Bronchial epithelial cell (primary cell): ENCODE results near the gene CDH12. TPM values are rescaled to one million over a fixed set of nuclear protein-coding genes. Genes with fewer than 3 reads are reported as not detected.

Experiments used
- DNase-seq: peaks from one replicate; pipeline ENCODE4 v3.0.0-alpha.2; 2010; ENCODE audit warnings: low read depth
- FAIRE-seq: peaks from 2 replicates; lab custom pipeline; 2011; peaks lifted over from hg19 to GRCh38; lab: Jason Lieb, UNC
- H3K27me3 ChIP-seq: 2 replicates; pipeline ENCODE4 v1.5.1; 2011; ENCODE audit warnings: low read length; ENCODE audit not compliant: control insufficient read depth, insufficient read depth
- H3K36me3 ChIP-seq: 2 replicates; pipeline ENCODE4 v1.5.1; 2011; ENCODE audit warnings: low read length; ENCODE audit not compliant: control insufficient read depth, insufficient read depth
- H3K4me3 ChIP-seq: 2 replicates; pipeline ENCODE4 v1.5.1; 2011; ENCODE audit warnings: mild to moderate bottlenecking, low read depth, low read length, control low read depth
- CTCF ChIP-seq: IDR thresholded peaks from 2 replicates; pipeline ENCODE4 v1.5.1; 2011; ENCODE audit warnings: mild to moderate bottlenecking, moderate library complexity, low read length, control low read depth, inconsistent platforms; ENCODE audit not compliant: insufficient read depth, severe bottlenecking
- total RNA-seq: library from RNA; depleted of rRNA; stranded (reverse); fragments of >200 nt; gene quantifications from 2 replicates; pipeline ENCODE4 v1.2.1, GENCODE V29; 2014

Gene CDH12
- total RNA-seq, 1 donor from 2014 or later = not detected

- Histone ChIP-seq H3K36me3 (no peaks in the 10 kb centered on the region), H3K4me3 (no peak overlapping the region), H3K27me3 (no peaks in the 10 kb centered on the region)
- DNase-seq = no peak
- no peak for TF ChIP-seq CTCF
- no peak for FAIRE-seq
Measured at GRCh38 chr5:22504411-22504810, 348.7 kb downstream of the CDH12 start.

- H3K36me3 ChIP-seq = no peaks in the 10 kb centered on the region
- no peak for FAIRE-seq
- TF ChIP-seq CTCF = no peak
- no peaks in the 10 kb centered on the region for H3K27me3 ChIP-seq
- no peak overlapping the region for H3K4me3 ChIP-seq
- no peak for DNase-seq
Measured at GRCh38 chr5:22500556-22500955, 352.6 kb downstream of the CDH12 start.

GRCh38 chr5:22496666-22497065 lies 356.5 kb downstream of the CDH12 start:
- no peak for TF ChIP-seq CTCF
- FAIRE-seq = no peak
- Histone ChIP-seq H3K27me3 (no peaks in the 10 kb centered on the region), H3K4me3 (no peak overlapping the region), H3K36me3 (no peaks in the 10 kb centered on the region)
- peak; percentile 25 for DNase-seq

- no peak for TF ChIP-seq CTCF
- FAIRE-seq (no peak), DNase-seq (no peak)
- Histone ChIP-seq H3K27me3 (no peaks in the 10 kb centered on the region), H3K36me3 (no peaks in the 10 kb centered on the region), H3K4me3 (no peak overlapping the region)
Measured at GRCh38 chr5:22495016-22495720, 358.0 kb downstream of the CDH12 start.

- FAIRE-seq = no peak
- TF ChIP-seq CTCF = no peak
- H3K27me3 ChIP-seq = no peaks in the 10 kb centered on the region
- H3K4me3 ChIP-seq = no peak overlapping the region
- H3K36me3 ChIP-seq = no peaks in the 10 kb centered on the region
- no peak for DNase-seq
Measured at GRCh38 chr5:22488427-22488826, 364.7 kb downstream of the CDH12 start.

- Histone ChIP-seq H3K36me3 (no peaks in the 10 kb centered on the region), H3K27me3 (no peaks in the 10 kb centered on the region), H3K4me3 (no peak overlapping the region)
- DNase-seq (no peak), FAIRE-seq (no peak)
- no peak for TF ChIP-seq CTCF
Measured at GRCh38 chr5:22480305-22480704, 372.8 kb downstream of the CDH12 start.
